Measurements from ENCODE around the gene GOLIM4. TPM values are rescaled to one million over a fixed set of nuclear protein-coding genes. Genes with fewer than 3 reads are reported as not detected.

The GOLIM4 gene
- total RNA-seq (2021), result 24.6 and 27.2 TPM in 2 replicates
- long read RNA-seq, full-length matches to known transcripts, result 27 of 225 reads
- long read RNA-seq, partial matches to known transcripts, result 143 of 225 reads
- long read RNA-seq, other reads (novel, unspliced or antisense), result 55 of 225 reads

GRCh38 chr3:168095611-168096209, at the start of gene GOLIM4:
Gene GOLIM4 (minus strand): TSS chr3:168095924. CDS start chr3:168095285, 639 bp downstream.
- peaks cover 36 to 45% of the 10 kb centered on the region in 2 experiments for H3K4me1 Mint-ChIP-seq
- Histone ChIP-seq H3K79me1 (ENCODE audit: insufficient read depth, low read depth, low read length, poor library complexity, severe bottlenecking) (no peaks in the 10 kb centered on the region), H3K9ac (ENCODE audit: extremely low read depth, insufficient read length, low read length) (peak within 1 kb of the TSS; percentile 60), H3K4me2 (ENCODE audit: insufficient read depth, insufficient read length, low read length) (peak within 1 kb of the TSS; percentile 99), H4K8ac (replicated peaks; ENCODE audit: insufficient read length, low read depth, low read length) (no peak within 1 kb of the TSS), H3K14ac (ENCODE audit: insufficient read depth, low read length) (peak within 1 kb of the TSS; percentile 38; the same call in 1 of the 2 replicates), H3K27me3 (ENCODE audit: insufficient read depth, low read length) (no peaks in the 10 kb centered on the region), H2AK5ac (ENCODE audit: insufficient read length, low read length) (no peak within 1 kb of the TSS), H2BK5ac (ENCODE audit: insufficient read length, low read length) (no peak within 1 kb of the TSS), H3K9me3 (ENCODE audit: control insufficient read depth, low read depth, low read length) (no peaks in the 10 kb centered on the region), H4K5ac (ENCODE audit: insufficient read length, low read depth, low read length) (peak within 1 kb of the TSS; percentile 46), H3K4me1 (ENCODE audit: insufficient read depth, low read length) (peaks cover 6% of the 10 kb centered on the region), H3K23ac (ENCODE audit: insufficient read length, low read depth, low read length) (no peak within 1 kb of the TSS), H4K91ac (ENCODE audit: insufficient read length, low read depth, low read length) (no peak within 1 kb of the TSS), H2AFZ (ENCODE audit: low read length) (no peak within 1 kb of the TSS), H2BK12ac (ENCODE audit: insufficient read length, low read depth, low read length) (no peak within 1 kb of the TSS), H3K79me2 (ENCODE audit: insufficient read depth, low read length) (peaks cover 10% of the 10 kb centered on the region; the same call in 1 of the 2 replicates), H3K4ac (ENCODE audit: low read depth, low read length) (no peak within 1 kb of the TSS), H3K23me2 (ENCODE audit: insufficient read length, low read depth, low read length, poor library complexity, severe bottlenecking) (peaks cover 10% of the 10 kb centered on the region), H2BK15ac (ENCODE audit: low read depth, low read length) (no peak within 1 kb of the TSS), H2BK120ac (ENCODE audit: low read depth, low read length, poor library complexity, severe bottlenecking) (no peak within 1 kb of the TSS), H3K56ac (ENCODE audit: insufficient read length, low read depth, low read length) (no peak within 1 kb of the TSS), H3T11ph (ENCODE audit: low read length) (no peak within 1 kb of the TSS), H2BK20ac (ENCODE audit: low read depth, low read length, poor library complexity, severe bottlenecking) (no peak within 1 kb of the TSS), H3K27ac (ENCODE audit: insufficient read length, low read depth, low read length) (no peak within 1 kb of the TSS), H3K18ac (ENCODE audit: insufficient read length, low read depth, low read length) (peak within 1 kb of the TSS; percentile 45), H4K20me1 (ENCODE audit: control insufficient read depth, insufficient read depth, insufficient read length) (no peaks in the 10 kb centered on the region)
- peak; percentile 96 for DNase-seq
- H3K36me3 Mint-ChIP-seq (ENCODE audit: insufficient read depth in 1 of 3, low read depth in 3 of 3), result no peaks in the 10 kb centered on the region; a peak in 1 of 7 replicates
- H3K27ac Mint-ChIP-seq, result peak within 1 kb of the TSS in 2 of 3 experiments; percentile 90 to 98; a peak in 4 of 7 replicates
- WGBS (ENCODE audit: extremely low coverage, insufficient read length, low lambda C conversion rate), result no CpG with 5 or more reads among the region's 52 CpGs
- TF ChIP-seq CTCF (conservative IDR thresholded peaks at IDR 0.05), result 0 out of 3 replicates have a peak, but pooled peaks have one; percentile 22
- H3K9me3 Mint-ChIP-seq, result no peaks in the 10 kb centered on the region
- peak within 1 kb of the TSS; percentile 79 to 96 for H3K4me3 Mint-ChIP-seq
- no peaks in the 10 kb centered on the region for H3K27me3 Mint-ChIP-seq (ENCODE audit: low read depth)
